Activated gamma-delta T cell treated with anti-CD3 and anti-CD28 coated beads, Interleukin-2, amount 50 U/mL, for 16 hours (primary cell): ENCODE data around the gene ZSCAN22.
"Not testable (repeated sequence)": the region's sequence is repeated elsewhere in the genome, so short reads cannot be mapped to it uniquely, and the experiment has no call there.

ENCODE experiments used
- DNase-seq: peaks from one replicate; pipeline ENCODE4 v3.0.0-alpha.2; 2020; ENCODE audit warnings: low read depth

Gene ZSCAN22

GRCh38 chr19:58326914-58327726 lies at the start of gene ZSCAN22:
ZSCAN22 (plus strand) TSS chr19:58326994; CDS start chr19:58334803, 7,809 bp downstream.
- DNase-seq, result peak; percentile 85

- no peak for DNase-seq
Observed at GRCh38 chr19:58277197-58277596, 49.6 kb upstream of the ZSCAN22 start.

- no peak for DNase-seq
Observed at GRCh38 chr19:58277748-58278540, 48.9 kb upstream of the ZSCAN22 start.

- DNase-seq, result peak; percentile 98
Observed at GRCh38 chr19:58278541-58279041, 48.2 kb upstream of the ZSCAN22 start, which contains the start of gene ZNF8. ZNF8 (plus strand) TSS chr19:58278955; CDS start chr19:58279082, 127 bp downstream.

GRCh38 chr19:58279042-58279924 lies 47.5 kb upstream of the ZSCAN22 start:
- DNase-seq, result peak; percentile 18

- no peak for DNase-seq
Observed at GRCh38 chr19:58279925-58280316, 46.9 kb upstream of the ZSCAN22 start.

- no peak for DNase-seq
Observed at GRCh38 chr19:58284199-58284598, 42.6 kb upstream of the ZSCAN22 start.

- DNase-seq, result no peak
Observed at GRCh38 chr19:58291943-58292342, 34.9 kb upstream of the ZSCAN22 start.

GRCh38 chr19:58294743-58295374 lies 31.9 kb upstream of the ZSCAN22 start:
- DNase-seq, result no peak

GRCh38 chr19:58296104-58296503 lies 30.7 kb upstream of the ZSCAN22 start:
- DNase-seq, result no peak

- DNase-seq, result no peak
Observed at GRCh38 chr19:58300620-58301019, 26.2 kb upstream of the ZSCAN22 start.

GRCh38 chr19:58304255-58304654 lies 22.5 kb upstream of the ZSCAN22 start:
- no peak for DNase-seq

- DNase-seq, result no peak
Observed at GRCh38 chr19:58304748-58305064, 22.1 kb upstream of the ZSCAN22 start.

GRCh38 chr19:58305065-58305931 lies 21.5 kb upstream of the ZSCAN22 start, which contains the start of gene ERVK3-1:
ERVK3-1 (plus strand) TSS chr19:58305377; CDS start chr19:58312169, 6,792 bp downstream.
- DNase-seq, result peak; percentile 92

GRCh38 chr19:58305932-58306323 lies 20.9 kb upstream of the ZSCAN22 start:
- no peak for DNase-seq

- no peak for DNase-seq
Observed at GRCh38 chr19:58307736-58308135, 19.1 kb upstream of the ZSCAN22 start.

- DNase-seq, result not testable (repeated sequence)
Observed at GRCh38 chr19:58310685-58311084, 16.1 kb upstream of the ZSCAN22 start.

GRCh38 chr19:58311345-58311865 lies 15.4 kb upstream of the ZSCAN22 start:
- DNase-seq, result no peak

- no peak for DNase-seq
Observed at GRCh38 chr19:58315580-58315979, 11.2 kb upstream of the ZSCAN22 start.

GRCh38 chr19:58317476-58318072 lies 9.2 kb upstream of the ZSCAN22 start:
- DNase-seq, result no peak
